Natural killer cell treated with Interleukin-12 subunit alpha and Interleukin-12 subunit beta and Interleukin-15 and Interleukin-18, amount 100 ng/mL, for 72 hours (primary cell): ENCODE data around the gene FAM124A. TPM values are rescaled to one million over a fixed set of nuclear protein-coding genes. Genes with fewer than 3 reads are reported as not detected.

Source experiments
- ATAC-seq, 2 donors: fragments of 150-1000 bp; cut with Tn5 transposase in 1 of 2; sonication (Bioruptor Pico), chemical (Tn5 transposase) in 1 of 2; 2 replicates each; pipeline ENCODE4 v1.10.0; 2021
- DNase-seq: peaks from one replicate; pipeline ENCODE4 v3.0.0; 2022; ENCODE audit warnings: low spot score
- H3K27ac Mint-ChIP-seq, 2 donors: 1 replicate in 1 of 2; 2 replicates in 1 of 2; pipeline ENCODE4 v1.8.0; 2022; ENCODE audit warnings: mixed read lengths in 2 of 2, mild to moderate bottlenecking in 1 of 2, moderate library complexity in 1 of 2
- H3K27me3 Mint-ChIP-seq, 2 donors: 1 replicate in 1 of 2; 2 replicates in 1 of 2; pipeline ENCODE4 v1.8.0; 2022; ENCODE audit warnings: mixed read lengths in 2 of 2
- H3K36me3 Mint-ChIP-seq: one replicate; pipeline ENCODE4 v1.8.0; 2022; ENCODE audit warnings: mixed read lengths
- H3K4me1 Mint-ChIP-seq, 2 donors: 1 replicate in 1 of 2; 2 replicates in 1 of 2; pipeline ENCODE4 v1.8.0; 2022; ENCODE audit warnings: low read depth in 2 of 2, mixed read lengths in 2 of 2, mild to moderate bottlenecking in 1 of 2
- H3K4me3 Mint-ChIP-seq: one replicate; pipeline ENCODE4 v1.8.0; 2022; ENCODE audit warnings: mixed read lengths
- H3K9me3 Mint-ChIP-seq: 2 replicates; pipeline ENCODE4 v1.8.0; 2022; ENCODE audit warnings: mixed read lengths
- total RNA-seq, 2 donors: library from RNA; stranded (reverse); gene quantifications; one replicate each; pipeline ENCODE4 v1.2.3, GENCODE V29; 2022

FAM124A gene
- total RNA-seq = not detected

- DNase-seq (no peak), ATAC-seq (peak; percentile 85 to 87)
- Mint-ChIP-seq H3K4me1 (no peaks in the 10 kb centered on the region), H3K27me3 (peaks cover 34 to 64% of the 10 kb centered on the region in 2 donors), H3K36me3 (no peaks in the 10 kb centered on the region), H3K27ac (no peak within 1 kb of the TSS), H3K9me3 (no peaks in the 10 kb centered on the region), H3K4me3 (peak within 1 kb of the TSS; percentile 62)
These were observed at the start of gene FAM124A for GRCh38 chr13:51222037-51222685. FAM124A (plus strand) TSS chr13:51222398; CDS start chr13:51222502, 104 bp downstream.

GRCh38 chr13:51175021-51175420, 47.2 kb upstream of the FAM124A start:
- DNase-seq (no peak), ATAC-seq (no peak)
- no peak overlapping the region for H3K27ac Mint-ChIP-seq
- no peak overlapping the region for H3K4me3 Mint-ChIP-seq
- H3K36me3 Mint-ChIP-seq = no peaks in the 10 kb centered on the region
- H3K9me3 Mint-ChIP-seq = no peaks in the 10 kb centered on the region
- no peaks in the 10 kb centered on the region for H3K4me1 Mint-ChIP-seq
- peaks cover 26 to 36% of the 10 kb centered on the region in 2 donors for H3K27me3 Mint-ChIP-seq

GRCh38 chr13:51175639-51176038, 46.6 kb upstream of the FAM124A start:
- ATAC-seq = no peak
- DNase-seq = no peak
- no peaks in the 10 kb centered on the region for H3K4me1 Mint-ChIP-seq
- H3K27me3 Mint-ChIP-seq = peaks cover 25 to 30% of the 10 kb centered on the region in 2 donors
- no peak overlapping the region for H3K27ac Mint-ChIP-seq
- H3K36me3 Mint-ChIP-seq = no peaks in the 10 kb centered on the region
- no peak overlapping the region for H3K4me3 Mint-ChIP-seq
- no peaks in the 10 kb centered on the region for H3K9me3 Mint-ChIP-seq

- ATAC-seq = no peak
- Mint-ChIP-seq H3K27ac (no peak overlapping the region), H3K4me3 (no peak overlapping the region), H3K36me3 (no peaks in the 10 kb centered on the region), H3K9me3 (no peaks in the 10 kb centered on the region), H3K4me1 (no peaks in the 10 kb centered on the region), H3K27me3 (peaks cover 28% of the 10 kb centered on the region in 2 donors)
- no peak for DNase-seq
These were observed 45.0 kb upstream of the FAM124A start for GRCh38 chr13:51177188-51177587.

GRCh38 chr13:51178456-51179074, 43.6 kb upstream of the FAM124A start:
- H3K27ac Mint-ChIP-seq = no peak overlapping the region
- H3K4me1 Mint-ChIP-seq = no peaks in the 10 kb centered on the region
- peaks cover 28 to 37% of the 10 kb centered on the region in 2 donors for H3K27me3 Mint-ChIP-seq
- no peaks in the 10 kb centered on the region for H3K36me3 Mint-ChIP-seq
- ATAC-seq (no peak), DNase-seq (no peak)
- H3K4me3 Mint-ChIP-seq = no peak overlapping the region
- H3K9me3 Mint-ChIP-seq = no peaks in the 10 kb centered on the region

GRCh38 chr13:51179432-51179971, 42.7 kb upstream of the FAM124A start:
- H3K9me3 Mint-ChIP-seq = no peaks in the 10 kb centered on the region
- no peaks in the 10 kb centered on the region for H3K36me3 Mint-ChIP-seq
- DNase-seq (no peak), ATAC-seq (no peak)
- peaks cover 36 to 46% of the 10 kb centered on the region in 2 donors for H3K27me3 Mint-ChIP-seq
- no peak overlapping the region for H3K4me3 Mint-ChIP-seq
- H3K4me1 Mint-ChIP-seq = no peaks in the 10 kb centered on the region
- H3K27ac Mint-ChIP-seq = no peak overlapping the region

GRCh38 chr13:51180853-51181511, 41.2 kb upstream of the FAM124A start:
- ATAC-seq (no peak), DNase-seq (no peak)
- no peaks in the 10 kb centered on the region for H3K4me1 Mint-ChIP-seq
- H3K27ac Mint-ChIP-seq = no peak overlapping the region
- H3K36me3 Mint-ChIP-seq = no peaks in the 10 kb centered on the region
- no peaks in the 10 kb centered on the region for H3K9me3 Mint-ChIP-seq
- H3K4me3 Mint-ChIP-seq = no peak overlapping the region
- H3K27me3 Mint-ChIP-seq = peaks cover 39 to 55% of the 10 kb centered on the region in 2 donors

- ATAC-seq (no peak), DNase-seq (no peak)
- H3K4me1 Mint-ChIP-seq = no peaks in the 10 kb centered on the region
- no peak overlapping the region for H3K4me3 Mint-ChIP-seq
- peaks cover 40 to 54% of the 10 kb centered on the region in 2 donors for H3K27me3 Mint-ChIP-seq
- H3K27ac Mint-ChIP-seq = no peak overlapping the region
- H3K9me3 Mint-ChIP-seq = no peaks in the 10 kb centered on the region
- H3K36me3 Mint-ChIP-seq = no peaks in the 10 kb centered on the region
These were observed 40.3 kb upstream of the FAM124A start for GRCh38 chr13:51181786-51182383.

GRCh38 chr13:51191743-51192142, 30.5 kb upstream of the FAM124A start:
- Mint-ChIP-seq H3K9me3 (no peaks in the 10 kb centered on the region), H3K4me1 (peaks cover 4 to 5% of the 10 kb centered on the region in 2 donors)

GRCh38 chr13:51192348-51192747, 29.9 kb upstream of the FAM124A start:
- Mint-ChIP-seq H3K36me3 (no peaks in the 10 kb centered on the region), H3K27ac (no peak overlapping the region)
- peak in 1 of 2 donors; percentile 36 for ATAC-seq

More at GRCh38 chr13:51191743-51192142, 30.5 kb upstream of the FAM124A start:
- Mint-ChIP-seq H3K27me3 (peaks cover 31 to 47% of the 10 kb centered on the region in 2 donors), H3K27ac (no peak overlapping the region), H3K4me3 (no peak overlapping the region), H3K36me3 (no peaks in the 10 kb centered on the region)
- ATAC-seq = no peak
- no peak for DNase-seq

GRCh38 chr13:51193387-51193786, 28.8 kb upstream of the FAM124A start:
- Mint-ChIP-seq H3K4me3 (no peak overlapping the region), H3K36me3 (no peaks in the 10 kb centered on the region), H3K4me1 (peaks cover 4 to 5% of the 10 kb centered on the region in 2 donors), H3K27me3 (peaks cover 30 to 39% of the 10 kb centered on the region in 2 donors), H3K9me3 (no peaks in the 10 kb centered on the region), H3K27ac (no peak overlapping the region)
- DNase-seq (no peak), ATAC-seq (no peak)

More at GRCh38 chr13:51192348-51192747, 29.9 kb upstream of the FAM124A start:
- no peaks in the 10 kb centered on the region for H3K9me3 Mint-ChIP-seq
- H3K4me1 Mint-ChIP-seq = peaks cover 4 to 5% of the 10 kb centered on the region in 2 donors
- no peak for DNase-seq
- H3K27me3 Mint-ChIP-seq = peaks cover 30 to 41% of the 10 kb centered on the region in 2 donors
- H3K4me3 Mint-ChIP-seq = no peak overlapping the region

GRCh38 chr13:51194942-51195341, 27.3 kb upstream of the FAM124A start:
- H3K4me1 Mint-ChIP-seq = peaks cover 4 to 5% of the 10 kb centered on the region in 2 donors
- no peak overlapping the region for H3K27ac Mint-ChIP-seq
- H3K27me3 Mint-ChIP-seq = peaks cover 30 to 39% of the 10 kb centered on the region in 2 donors
- no peak for DNase-seq
- no peak for ATAC-seq
- H3K4me3 Mint-ChIP-seq = no peak overlapping the region
- H3K36me3 Mint-ChIP-seq = no peaks in the 10 kb centered on the region
- H3K9me3 Mint-ChIP-seq = peaks cover 4% of the 10 kb centered on the region

- peaks cover 17 to 35% of the 10 kb centered on the region in 2 donors for H3K27me3 Mint-ChIP-seq
- no peak for DNase-seq
- no peaks in the 10 kb centered on the region for H3K4me1 Mint-ChIP-seq
- H3K9me3 Mint-ChIP-seq = peaks cover 4% of the 10 kb centered on the region
- no peak overlapping the region for H3K4me3 Mint-ChIP-seq
- no peak overlapping the region for H3K27ac Mint-ChIP-seq
- H3K36me3 Mint-ChIP-seq = no peaks in the 10 kb centered on the region
- ATAC-seq = no peak
These were observed 20.3 kb upstream of the FAM124A start for GRCh38 chr13:51201886-51202285.
